Fibroblast of pulmonary artery (primary cell): ENCODE measurements around the gene TMPRSS12.
"Not testable (repeated sequence)": the region's sequence is repeated elsewhere in the genome, so short reads cannot be mapped to it uniquely, and the experiment has no call there.

Source experiments
- DNase-seq: peaks from one replicate; pipeline ENCODE4 v3.0.0-alpha.2; 2010; ENCODE audit warnings: low read depth
- H3K4me3 ChIP-seq: replicated peaks from 2 replicates; pipeline ENCODE4 v1.5.1; 2011; ENCODE audit warnings: low read depth, mild to moderate bottlenecking, control low read depth, low read length, moderate library complexity
- CTCF ChIP-seq: IDR thresholded peaks from 2 replicates; pipeline ENCODE4 v1.5.1; 2011; ENCODE audit warnings: mild to moderate bottlenecking, control low read depth, low read length, inconsistent platforms; ENCODE audit errors: missing control alignments

The TMPRSS12 gene

GRCh38 chr12:50928392-50928791, 85.7 kb downstream of the TMPRSS12 start:
- no peak for TF ChIP-seq CTCF
- peak overlapping the region; percentile 88 for H3K4me3 ChIP-seq
- DNase-seq, result no peak

DNA sequence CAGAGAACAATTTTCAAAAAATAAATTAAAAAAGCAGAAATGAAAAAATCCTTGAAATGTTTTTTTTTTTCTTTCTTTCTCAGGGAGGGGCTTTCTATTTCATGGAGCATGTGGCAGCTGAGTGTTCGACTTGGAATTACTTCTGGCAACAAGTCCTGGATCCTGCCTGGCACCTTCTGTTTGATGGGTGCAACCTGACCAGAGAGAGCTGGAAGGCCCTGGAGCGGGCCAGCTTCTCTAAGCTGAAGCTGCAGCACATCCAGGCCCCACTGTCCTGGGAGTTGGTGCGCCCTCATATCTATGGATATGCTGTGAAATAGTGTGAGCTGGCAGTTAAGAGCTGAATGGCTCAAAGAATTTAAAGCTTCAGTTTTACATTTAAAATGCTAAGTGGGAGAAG, 87.1 kb downstream of the TMPRSS12 start:
- TF ChIP-seq CTCF, result no peak
- no peak overlapping the region for H3K4me3 ChIP-seq
- no peak for DNase-seq

DNA sequence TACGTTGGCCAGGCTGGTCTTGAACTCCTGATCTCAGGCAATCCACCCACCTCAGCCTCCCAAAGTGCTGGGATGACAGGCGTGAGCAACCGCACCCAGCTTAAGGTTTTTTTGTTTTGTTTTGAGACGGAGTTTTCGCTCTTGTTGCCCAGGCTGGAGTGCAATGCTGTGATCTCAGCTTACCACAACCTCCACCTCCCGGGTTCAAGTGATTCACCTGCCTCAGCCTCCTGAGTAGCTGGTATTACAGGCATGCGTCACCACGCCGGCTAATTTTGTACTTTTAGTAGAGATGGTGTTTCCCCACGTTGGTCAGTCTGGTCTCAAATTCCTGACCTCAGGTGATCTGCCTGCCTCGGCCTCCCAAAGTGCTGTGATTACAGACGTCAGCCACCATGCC, 87.8 kb downstream of the TMPRSS12 start:
- H3K4me3 ChIP-seq, DNase-seq: not testable (repeated sequence)

DNA sequence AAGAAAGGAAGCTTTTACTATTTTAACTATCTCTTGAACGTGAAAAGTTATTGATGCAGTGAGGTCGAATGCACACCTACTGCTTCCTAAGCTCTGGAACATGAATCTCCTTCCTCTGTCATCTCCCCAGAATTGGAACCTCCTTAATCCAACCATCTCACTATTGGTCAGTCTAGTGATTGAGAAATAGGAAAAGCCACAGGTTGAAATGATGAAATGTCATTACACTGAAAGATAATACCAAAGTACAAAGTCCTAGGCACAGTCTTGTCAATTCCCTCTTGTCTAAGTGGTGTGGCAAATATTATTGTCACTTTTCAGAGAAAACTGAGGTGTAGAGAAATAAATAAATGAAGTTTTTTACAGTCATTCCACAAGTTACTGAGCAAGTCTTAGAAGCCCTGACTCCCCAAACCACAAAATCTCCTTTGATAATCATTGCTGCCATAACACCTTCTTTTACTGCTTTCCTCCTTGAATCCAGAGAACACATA, 90.1 kb downstream of the TMPRSS12 start:
- TF ChIP-seq CTCF, result no peak
- DNase-seq, result no peak
- no peak overlapping the region for H3K4me3 ChIP-seq

DNA sequence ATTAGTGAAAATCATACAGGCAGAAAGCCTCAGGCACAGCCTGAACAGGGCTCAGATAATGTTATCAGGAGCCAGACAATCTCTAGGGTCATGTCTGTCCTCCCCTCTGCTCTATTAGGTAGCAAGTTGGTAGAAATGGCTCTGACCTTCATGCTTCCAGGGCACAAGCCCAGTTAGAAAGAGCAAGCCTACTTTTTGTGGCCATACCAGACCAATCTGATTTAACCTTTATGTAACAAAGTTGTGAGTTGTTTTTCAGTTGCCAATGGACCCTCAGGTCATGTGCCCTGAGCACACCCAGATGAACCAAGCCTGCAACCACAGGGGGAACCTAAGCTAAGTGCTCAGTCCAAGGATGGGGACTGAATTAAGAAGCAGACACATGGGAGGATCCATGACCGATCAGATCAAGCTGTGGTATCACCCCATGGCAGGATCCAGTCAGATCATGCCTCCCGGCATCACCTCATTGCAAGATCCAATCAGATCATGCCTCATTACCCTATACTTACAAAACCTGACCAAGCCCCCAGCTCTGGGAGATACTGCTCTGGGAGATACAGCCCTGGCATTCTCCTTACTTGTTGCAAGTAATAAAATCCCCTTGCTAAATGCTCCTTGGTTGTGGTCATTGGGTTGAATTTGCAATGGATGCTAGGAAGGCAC, 90.9 kb downstream of the TMPRSS12 start:
- H3K4me3 ChIP-seq, result no peak overlapping the region
- no peak for TF ChIP-seq CTCF
- DNase-seq, result peak; percentile 19

- peak; percentile 48 for DNase-seq
- TF ChIP-seq CTCF, result no peak
- no peak overlapping the region for H3K4me3 ChIP-seq
Measured at GRCh38 chr12:50934371-50934851, 91.7 kb downstream of the TMPRSS12 start.

DNA sequence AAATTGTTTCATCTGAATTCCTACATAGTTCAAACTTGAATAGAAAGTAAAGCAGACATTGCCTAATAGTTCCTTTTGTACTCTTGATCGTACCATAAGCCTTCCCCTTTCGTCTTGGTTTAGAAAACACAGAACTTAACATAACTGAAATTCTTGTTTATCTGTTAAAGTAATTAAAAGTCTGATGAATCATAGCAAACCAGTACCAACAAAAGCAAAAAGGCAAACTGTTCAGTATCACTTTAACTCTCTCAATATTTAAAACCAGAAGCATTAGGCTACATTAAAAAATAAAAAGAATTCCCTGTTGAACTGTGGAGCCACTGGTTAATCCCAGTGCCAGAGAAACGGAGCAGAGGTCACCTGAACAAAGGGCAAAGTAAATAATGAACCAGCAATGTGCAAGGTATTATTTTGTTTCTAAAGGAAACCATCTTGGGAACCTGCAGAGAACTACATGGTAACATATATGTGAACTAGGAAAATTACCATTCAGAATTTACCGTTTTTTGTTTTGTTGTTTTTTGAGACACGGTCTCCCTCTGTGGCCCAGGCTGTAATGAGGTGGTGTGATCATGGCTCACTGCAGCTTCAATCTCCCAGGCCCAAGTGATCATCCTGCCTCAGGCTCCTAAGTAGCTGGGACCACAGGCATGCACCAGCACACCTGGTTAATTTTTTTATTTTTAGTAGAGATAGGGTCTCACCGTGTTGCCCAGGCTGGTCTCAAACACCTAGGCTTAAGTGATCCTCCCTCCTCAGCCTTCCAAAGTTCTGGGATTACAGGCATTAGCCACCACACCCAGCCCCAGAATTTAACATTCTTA, 92.5 kb downstream of the TMPRSS12 start:
- no peak for TF ChIP-seq CTCF
- H3K4me3 ChIP-seq, result no peak overlapping the region
- peak; percentile 68 for DNase-seq
